Endodermal cell (in vitro differentiated cells): ENCODE results near the gene SYNE2. TPM values are rescaled to one million over a fixed set of nuclear protein-coding genes. Genes with fewer than 3 reads are reported as not detected.

Source experiments
- DNase-seq: peaks from one replicate; pipeline ENCODE4 v3.0.0-alpha.2; 2017
- H3K27ac ChIP-seq: 2 replicates; pipeline ENCODE4 v1.5.1; 2013; ENCODE audit warnings: mild to moderate bottlenecking, low read depth, low read length, moderate library complexity
- H3K27me3 ChIP-seq: 2 replicates; pipeline ENCODE4 v1.6.1; 2013; ENCODE audit warnings: mild to moderate bottlenecking, low read length, moderate library complexity; ENCODE audit not compliant: insufficient read depth, control insufficient read depth, poor library complexity, severe bottlenecking
- H3K36me3 ChIP-seq: 2 replicates; pipeline ENCODE4 v1.7.0; 2013; ENCODE audit warnings: mild to moderate bottlenecking, low read length, moderate library complexity; ENCODE audit not compliant: control insufficient read depth, insufficient read depth
- H3K4me1 ChIP-seq: one replicate; pipeline ENCODE4 v1.7.0; 2013; ENCODE audit warnings: low read length; ENCODE audit not compliant: control insufficient read depth, insufficient read depth
- H3K4me3 ChIP-seq: 2 replicates; pipeline ENCODE4 v1.5.1; 2013; ENCODE audit warnings: mild to moderate bottlenecking, low read length, moderate library complexity
- H3K9ac ChIP-seq: 2 replicates; pipeline ENCODE4 v1.6.1; 2013; ENCODE audit warnings: mild to moderate bottlenecking, low read length, moderate library complexity; ENCODE audit not compliant: poor library complexity, severe bottlenecking; ENCODE audit errors: extremely low read depth
- H3K9me3 ChIP-seq: 2 replicates; pipeline ENCODE4 v1.6.1; 2013; ENCODE audit warnings: mild to moderate bottlenecking, low read length, moderate library complexity; ENCODE audit not compliant: control insufficient read depth
- H3K27ac Mint-ChIP-seq: 2 replicates; pipeline ENCODE4 v1.8.0; 2020; ENCODE audit warnings: mixed read lengths
- H3K27me3 Mint-ChIP-seq: 2 replicates; pipeline ENCODE4 v1.8.0; 2021; ENCODE audit warnings: mild to moderate bottlenecking, mixed read lengths; ENCODE audit not compliant: insufficient read depth
- H3K36me3 Mint-ChIP-seq: 2 replicates; pipeline ENCODE4 v1.8.0; 2020; ENCODE audit warnings: low read depth, mixed read lengths
- H3K4me1 Mint-ChIP-seq: 2 replicates; pipeline ENCODE4 v1.8.0; 2020; ENCODE audit warnings: mixed read lengths
- H3K4me3 Mint-ChIP-seq: 2 replicates; pipeline ENCODE4 v1.8.0; 2020; ENCODE audit warnings: mild to moderate bottlenecking, moderate library complexity, mixed read lengths
- H3K9me3 Mint-ChIP-seq: 2 replicates; pipeline ENCODE4 v1.8.0; 2020; ENCODE audit warnings: mild to moderate bottlenecking, mixed read lengths
- CTCF ChIP-seq: fragments of 200-600 bp; sonication (generic); conservative IDR thresholded peaks from 2 replicates; pipeline ENCODE4 v1.5.0; 2021; ENCODE audit warnings: antibody characterized with exemption, mild to moderate bottlenecking
- WGBS, 2 experiments: methylation state at CpG; one replicate each; pipeline versions ENCODE4 v1.1.5 to v1.1.7; 2013; ENCODE audit warnings: missing lambda C conversion rate in 2 of 2, mixed read lengths in 1 of 2; ENCODE audit not compliant: insufficient coverage in 1 of 2, insufficient read length in 1 of 2; 5-methylcytosine and 5-hydroxymethylcytosine counted together
- total RNA-seq, 2 donors: library from RNA; stranded (reverse); fragmentation: NEBNext Ultra II Directional in 1 of 2; extraction: Animal tissue kit (Norgen Biotek cat#: 25700) in 1 of 2; gene quantifications; 2 replicates in 1 of 2; 3 replicates in 1 of 2; pipeline ENCODE4 v1.2.1, GENCODE V29; 2021

Gene SYNE2
- total RNA-seq, 2 donors from 2014 or later: 65.8 to 70.0 TPM

- H3K9me3 ChIP-seq: no peaks in the 10 kb centered on the region
- TF ChIP-seq CTCF: no peak
- Mint-ChIP-seq H3K4me1 (no peaks in the 10 kb centered on the region), H3K27me3 (no peaks in the 10 kb centered on the region), H3K9me3 (peaks cover 6% of the 10 kb centered on the region), H3K4me3 (no peak overlapping the region), H3K36me3 (peaks cover 15% of the 10 kb centered on the region), H3K27ac (no peak overlapping the region)
- no peaks in the 10 kb centered on the region for H3K36me3 ChIP-seq
- no peak overlapping the region for H3K4me3 ChIP-seq
- H3K9ac ChIP-seq: no peak overlapping the region
- H3K27me3 ChIP-seq: no peaks in the 10 kb centered on the region
- peaks cover 3% of the 10 kb centered on the region for H3K4me1 ChIP-seq
- DNase-seq: no peak
- 89 to 94% methylated on average over 2 to 5 of the region's 5 CpGs for WGBS, 2 experiments
- H3K27ac ChIP-seq: no peak overlapping the region
These were observed 70.1 kb downstream of the SYNE2 start for GRCh38 chr14:63922696-63923421.

GRCh38 chr14:63923422-63923752, 70.6 kb downstream of the SYNE2 start:
- Mint-ChIP-seq H3K36me3 (peaks cover 15% of the 10 kb centered on the region), H3K4me3 (no peak overlapping the region), H3K27ac (no peak overlapping the region), H3K9me3 (peaks cover 6% of the 10 kb centered on the region), H3K27me3 (no peaks in the 10 kb centered on the region), H3K4me1 (peaks cover 5% of the 10 kb centered on the region)
- H3K4me1 ChIP-seq: peaks cover 3% of the 10 kb centered on the region
- H3K9me3 ChIP-seq: no peaks in the 10 kb centered on the region
- H3K4me3 ChIP-seq: no peak overlapping the region
- no peaks in the 10 kb centered on the region for H3K36me3 ChIP-seq
- TF ChIP-seq CTCF: no peak
- H3K27me3 ChIP-seq: no peaks in the 10 kb centered on the region
- no peak overlapping the region for H3K27ac ChIP-seq
- no peak for DNase-seq
- H3K9ac ChIP-seq: no peak overlapping the region

- Mint-ChIP-seq H3K27me3 (no peaks in the 10 kb centered on the region), H3K9me3 (peaks cover 6% of the 10 kb centered on the region), H3K4me3 (no peak overlapping the region), H3K36me3 (peaks cover 15% of the 10 kb centered on the region), H3K27ac (no peak overlapping the region), H3K4me1 (peaks cover 10% of the 10 kb centered on the region)
- Histone ChIP-seq H3K4me3 (no peak overlapping the region), H3K9me3 (no peaks in the 10 kb centered on the region), H3K27ac (no peak overlapping the region), H3K36me3 (no peaks in the 10 kb centered on the region), H3K27me3 (no peaks in the 10 kb centered on the region), H3K9ac (no peak overlapping the region), H3K4me1 (peaks cover 3% of the 10 kb centered on the region)
- no peak for TF ChIP-seq CTCF
- DNase-seq: no peak
These were observed 71.6 kb downstream of the SYNE2 start for GRCh38 chr14:63924375-63924774.
